RKO (cell line): ENCODE measurements around the gene DENND5B.
"Not testable (repeated sequence)": the region's sequence is repeated elsewhere in the genome, so short reads cannot be mapped to it uniquely, and the experiment has no call there.

Experiments used
- DNase-seq: peaks from one replicate; pipeline ENCODE4 v3.0.0-alpha.2; 2016; ENCODE audit warnings: low spot score

Gene DENND5B

GRCh38 chr12:31506515-31507306 is 84.2 kb downstream of the DENND5B start:
- DNase-seq = no peak

- DNase-seq = no peak
Observed at GRCh38 chr12:31504625-31505222, 86.2 kb downstream of the DENND5B start.

- not testable (repeated sequence) for DNase-seq
Observed at GRCh38 chr12:31501014-31501413, 89.9 kb downstream of the DENND5B start.

- DNase-seq = no peak
Observed at GRCh38 chr12:31499567-31499966, 91.4 kb downstream of the DENND5B start.

- DNase-seq = no peak
Observed at GRCh38 chr12:31498424-31498823, 92.5 kb downstream of the DENND5B start.

- no peak for DNase-seq
Observed at GRCh38 chr12:31496257-31496656, 94.7 kb downstream of the DENND5B start.

- DNase-seq = no peak
Observed at GRCh38 chr12:31494455-31494854, 96.5 kb downstream of the DENND5B start.

GRCh38 chr12:31492599-31493196 is 98.2 kb downstream of the DENND5B start:
- DNase-seq = no peak

GRCh38 chr12:31491841-31492598 is 98.9 kb downstream of the DENND5B start:
- DNase-seq = peak; percentile 76

GRCh38 chr12:31491241-31491794 is 99.6 kb downstream of the DENND5B start:
- DNase-seq = no peak

GRCh38 chr12:31488737-31489338 is 102.1 kb downstream of the DENND5B start:
- no peak for DNase-seq

GRCh38 chr12:31485571-31485970 is 105.4 kb downstream of the DENND5B start:
- no peak for DNase-seq

GRCh38 chr12:31482816-31483215 is 108.1 kb downstream of the DENND5B start:
- DNase-seq = no peak

- no peak for DNase-seq
Observed at GRCh38 chr12:31481415-31481814, 109.5 kb downstream of the DENND5B start.

- DNase-seq = no peak
Observed at GRCh38 chr12:31479516-31480210, 111.3 kb downstream of the DENND5B start.

GRCh38 chr12:31478898-31479297 is 112.0 kb downstream of the DENND5B start:
- DNase-seq = no peak

- no peak for DNase-seq
Observed at GRCh38 chr12:31478425-31478824, 112.5 kb downstream of the DENND5B start.

- DNase-seq = no peak
Observed at GRCh38 chr12:31477687-31478086, 113.2 kb downstream of the DENND5B start.

- DNase-seq = no peak
Observed at GRCh38 chr12:31476437-31476836, 114.5 kb downstream of the DENND5B start.

- DNase-seq = not testable (repeated sequence)
Observed at GRCh38 chr12:31475610-31476009, 115.3 kb downstream of the DENND5B start.

GRCh38 chr12:31474751-31475150 is 116.2 kb downstream of the DENND5B start:
- no peak for DNase-seq
